Keratinocyte (primary cell): ENCODE results near the gene ANKRD30A.

Source experiments
- CTCF ChIP-seq, 3 experiments: IDR thresholded peaks in 1 of 3; conservative IDR thresholded peaks in 1 of 3; optimal IDR thresholded peaks in 1 of 3; 2 replicates in 2 of 3; 3 replicates in 1 of 3; pipeline versions ENCODE3 to v1.5.1; 2011; ENCODE audit warnings: low read length in 3 of 3, mild to moderate bottlenecking in 3 of 3, moderate library complexity in 2 of 3, control low read depth in 1 of 3, inconsistent platforms in 1 of 3; ENCODE audit not compliant: insufficient read depth in 2 of 3; ENCODE audit errors: extremely low read depth in 1 of 3
- EZH2 ChIP-seq: IDR thresholded peaks from one replicate; pipeline ENCODE4 v1.6.1; 2012; ENCODE audit warnings: inconsistent platforms, mild to moderate bottlenecking, low read length, moderate library complexity

GRCh38 chr10:37269554-37270256 is 144.3 kb downstream of the ANKRD30A start:
- TF ChIP-seq CTCF (optimal IDR thresholded peaks at IDR 0.05 in 1 of 3, IDR thresholded peaks at IDR 0.05 in 1 of 3, conservative IDR thresholded peaks at IDR 0.05 in 1 of 3; ENCODE audit: extremely low read depth in 1 of 3, insufficient read depth in 2 of 3, low read length in 3 of 3), result no peak
- TF ChIP-seq EZH2, result no peak
